Keratinocyte (primary cell): ENCODE measurements around the gene TMEM52. TPM values are rescaled to one million over a fixed set of nuclear protein-coding genes. Genes with fewer than 3 reads are reported as not detected.

ENCODE experiments used
- DNase-seq: peaks from one replicate; pipeline ENCODE4 v3.0.0-alpha.2; 2011; ENCODE audit warnings: low read depth, missing footprints, low spot score
- FAIRE-seq: peaks from 2 replicates; lab custom pipeline; 2011; peaks lifted over from hg19 to GRCh38; lab: Jason Lieb, UNC
- H2AFZ ChIP-seq: 2 replicates; pipeline ENCODE4 v1.6.0; 2012; ENCODE audit warnings: low read length, control low read depth, inconsistent platforms; ENCODE audit not compliant: control insufficient read depth
- H3K27ac ChIP-seq: 2 replicates; pipeline ENCODE4 v1.5.1; 2011; ENCODE audit warnings: low read length; ENCODE audit not compliant: control insufficient read depth, insufficient read depth
- H3K27me3 ChIP-seq: 3 replicates; pipeline ENCODE4 v1.6.0; 2011; ENCODE audit warnings: low read length; ENCODE audit not compliant: control insufficient read depth, insufficient read depth; ENCODE audit errors: extremely low read depth
- H3K36me3 ChIP-seq, 2 experiments: 2 replicates in 1 of 2; 3 replicates in 1 of 2; pipeline ENCODE4 v1.5.1; 2011; ENCODE audit warnings: low read length in 2 of 2, mild to moderate bottlenecking in 1 of 2; ENCODE audit not compliant: control insufficient read depth in 2 of 2, insufficient read depth in 2 of 2; ENCODE audit errors: extremely low read depth in 1 of 2
- H3K4me1 ChIP-seq: 3 replicates; pipeline ENCODE4 v1.5.1; 2011; ENCODE audit warnings: low read length; ENCODE audit not compliant: control insufficient read depth, insufficient read depth; ENCODE audit errors: extremely low read depth
- H3K4me2 ChIP-seq: 3 replicates; pipeline ENCODE4 v1.6.0; 2011; ENCODE audit warnings: low read depth, low read length; ENCODE audit not compliant: control insufficient read depth, insufficient read depth; ENCODE audit errors: extremely low read depth
- H3K4me3 ChIP-seq, 3 experiments: fragments of 200-600 bp in 1 of 3; sonication (generic) in 1 of 3; 2 replicates in 2 of 3; 3 replicates in 1 of 3; pipeline ENCODE4 v1.5.1; 2011 to 2016; ENCODE audit warnings: low read length in 3 of 3, mild to moderate bottlenecking in 3 of 3, control low read depth in 2 of 3, inconsistent platforms in 1 of 3, low read depth in 1 of 3, mixed read lengths in 1 of 3, mixed run types in 1 of 3, moderate library complexity in 1 of 3; ENCODE audit not compliant: control insufficient read depth in 2 of 3, insufficient read depth in 2 of 3; ENCODE audit errors: extremely low read depth in 1 of 3
- H3K79me2 ChIP-seq: 2 replicates; pipeline ENCODE4 v1.6.0; 2012; ENCODE audit warnings: low read length; ENCODE audit not compliant: control insufficient read depth, insufficient read depth
- H3K9ac ChIP-seq: 3 replicates; pipeline ENCODE4 v1.6.0; 2011; ENCODE audit warnings: low read length; ENCODE audit not compliant: control insufficient read depth, insufficient read depth; ENCODE audit errors: extremely low read depth
- H3K9me1 ChIP-seq: 3 replicates; pipeline ENCODE4 v1.6.0; 2011; ENCODE audit warnings: low read length; ENCODE audit not compliant: control insufficient read depth, insufficient read depth; ENCODE audit errors: extremely low read depth
- H3K9me3 ChIP-seq: 2 replicates; pipeline ENCODE4 v1.5.1; 2012; ENCODE audit warnings: low read depth, low read length; ENCODE audit not compliant: control insufficient read depth
- H4K20me1 ChIP-seq: 3 replicates; pipeline ENCODE4 v1.6.0; 2011; ENCODE audit warnings: low read length; ENCODE audit not compliant: control insufficient read depth, insufficient read depth; ENCODE audit errors: extremely low read depth
- EZH2 ChIP-seq: IDR thresholded peaks from one replicate; pipeline ENCODE4 v1.6.1; 2012; ENCODE audit warnings: inconsistent platforms, mild to moderate bottlenecking, low read length, moderate library complexity
- dilution Hi-C: fragments of 300-500 bp; cut with MboI; formaldehyde crosslinking; loops from one replicate; pipeline ENCODE4 v1.7.0; 2020; ENCODE audit warnings: low sequenced_read_pairs; ENCODE audit not compliant: extremely low pct_ligation_motif_present
- polyA plus RNA-seq, 5 experiments: library from polyadenylated mRNA; depleted of rRNA in 3 of 5; stranded (reverse) in 3 of 5; stranded (forward) in 1 of 5; unstranded in 1 of 5; fragments of >200 nt; gene quantifications; 1 replicate in 1 of 5; 2 replicates in 3 of 5; 3 replicates in 1 of 5; pipeline versions ENCODE4 v1.2.1 to v1.2.3, GENCODE V29; 2011 to 2012; ENCODE audit warnings: missing spikeins in 2 of 5, low read depth in 1 of 5, low replicate concordance in 1 of 5
- TF ChIP-seq, protein P1 (sequence below), 3 experiments: IDR thresholded peaks in 1 of 3; conservative IDR thresholded peaks in 1 of 3; optimal IDR thresholded peaks in 1 of 3; 2 replicates in 2 of 3; 3 replicates in 1 of 3; pipeline versions ENCODE3 to v1.5.1; 2011; ENCODE audit warnings: low read length in 3 of 3, mild to moderate bottlenecking in 3 of 3, moderate library complexity in 2 of 3, control low read depth in 1 of 3, inconsistent platforms in 1 of 3; ENCODE audit not compliant: insufficient read depth in 2 of 3; ENCODE audit errors: extremely low read depth in 1 of 3

TMEM52 gene
- polyA plus RNA-seq, 1 donor (not counting 4 experiments of a cell fraction or from before 2014, with no cell fraction given), result 0.10 TPM

DNA sequence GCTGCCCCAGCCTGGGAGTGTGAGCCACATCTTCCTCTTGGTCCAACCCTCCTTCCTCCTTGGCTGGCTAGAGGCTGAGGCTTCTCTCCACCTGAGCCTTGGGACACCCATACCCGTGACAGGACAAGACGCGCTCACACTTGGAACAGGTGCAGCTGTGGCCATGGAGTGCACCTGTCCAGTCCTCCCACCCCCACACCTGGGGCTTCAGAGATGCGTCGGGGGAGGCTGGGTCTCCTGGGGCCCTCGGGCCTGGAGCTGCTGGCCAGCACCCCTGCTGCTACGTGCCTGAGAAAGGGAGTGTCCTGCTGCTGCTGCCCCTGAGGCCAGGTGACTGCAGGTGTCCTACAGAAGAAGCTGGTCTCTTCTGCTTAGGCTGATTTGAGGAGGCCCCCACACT lies 37.0 kb upstream of the TMEM52 start:
- no peaks in the 10 kb centered on the region for H3K36me3 ChIP-seq
- no peak overlapping the region for H3K9ac ChIP-seq
- no peaks in the 10 kb centered on the region for H3K9me3 ChIP-seq
- H3K4me2 ChIP-seq, result no peak overlapping the region
- H3K9me1 ChIP-seq, result no peaks in the 10 kb centered on the region
- peaks cover 6% of the 10 kb centered on the region for H3K4me1 ChIP-seq
- no peak overlapping the region for H2AFZ ChIP-seq
- H3K27ac ChIP-seq, result no peak overlapping the region
- H3K79me2 ChIP-seq, result no peaks in the 10 kb centered on the region
- H3K4me3 ChIP-seq, result no peak overlapping the region
- no peak for DNase-seq
- H4K20me1 ChIP-seq, result no peaks in the 10 kb centered on the region
- H3K27me3 ChIP-seq, result peaks cover 10% of the 10 kb centered on the region
- dilution Hi-C loops, result no loop called here
- no peak for FAIRE-seq
- TF ChIP-seq, protein P1, sequence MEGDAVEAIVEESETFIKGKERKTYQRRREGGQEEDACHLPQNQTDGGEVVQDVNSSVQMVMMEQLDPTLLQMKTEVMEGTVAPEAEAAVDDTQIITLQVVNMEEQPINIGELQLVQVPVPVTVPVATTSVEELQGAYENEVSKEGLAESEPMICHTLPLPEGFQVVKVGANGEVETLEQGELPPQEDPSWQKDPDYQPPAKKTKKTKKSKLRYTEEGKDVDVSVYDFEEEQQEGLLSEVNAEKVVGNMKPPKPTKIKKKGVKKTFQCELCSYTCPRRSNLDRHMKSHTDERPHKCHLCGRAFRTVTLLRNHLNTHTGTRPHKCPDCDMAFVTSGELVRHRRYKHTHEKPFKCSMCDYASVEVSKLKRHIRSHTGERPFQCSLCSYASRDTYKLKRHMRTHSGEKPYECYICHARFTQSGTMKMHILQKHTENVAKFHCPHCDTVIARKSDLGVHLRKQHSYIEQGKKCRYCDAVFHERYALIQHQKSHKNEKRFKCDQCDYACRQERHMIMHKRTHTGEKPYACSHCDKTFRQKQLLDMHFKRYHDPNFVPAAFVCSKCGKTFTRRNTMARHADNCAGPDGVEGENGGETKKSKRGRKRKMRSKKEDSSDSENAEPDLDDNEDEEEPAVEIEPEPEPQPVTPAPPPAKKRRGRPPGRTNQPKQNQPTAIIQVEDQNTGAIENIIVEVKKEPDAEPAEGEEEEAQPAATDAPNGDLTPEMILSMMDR (optimal IDR thresholded peaks at IDR 0.05 in 1 of 3, IDR thresholded peaks at IDR 0.05 in 1 of 3, conservative IDR thresholded peaks at IDR 0.05 in 1 of 3; ENCODE audit: extremely low read depth in 1 of 3, insufficient read depth in 2 of 3, low read length in 3 of 3), result no peak
- no peak for TF ChIP-seq EZH2

DNA sequence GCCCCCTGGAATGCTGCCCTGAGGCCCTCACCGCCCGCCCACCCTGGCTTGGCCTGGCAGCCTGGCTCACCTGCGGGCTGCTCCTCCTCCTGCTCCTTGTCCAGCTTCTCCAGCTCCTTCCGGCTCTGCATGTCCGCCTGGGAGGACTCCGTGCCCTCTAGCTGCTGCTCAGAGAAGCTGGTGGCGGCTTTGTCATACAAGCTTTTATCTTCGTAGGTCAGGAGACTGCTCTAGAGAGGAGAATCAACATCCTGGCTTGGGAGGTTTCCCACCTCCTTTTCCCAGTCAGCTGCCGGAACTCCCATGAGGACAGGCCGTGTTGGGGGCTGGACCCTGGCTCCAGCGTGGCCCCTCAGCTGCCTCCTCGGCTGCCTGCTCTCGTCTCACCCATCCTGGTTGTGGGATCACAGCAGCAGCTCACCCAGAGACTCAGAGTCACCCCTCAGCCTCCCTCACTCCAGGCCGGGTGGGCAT lies 36.6 kb upstream of the TMEM52 start:
- Histone ChIP-seq H3K9me1 (no peaks in the 10 kb centered on the region), H3K4me1 (peaks cover 6% of the 10 kb centered on the region), H3K79me2 (no peaks in the 10 kb centered on the region), H3K36me3 (no peaks in the 10 kb centered on the region), H3K4me3 (no peak overlapping the region), H3K4me2 (no peak overlapping the region), H3K9ac (no peak overlapping the region), H4K20me1 (no peaks in the 10 kb centered on the region), H3K9me3 (no peaks in the 10 kb centered on the region), H2AFZ (no peak overlapping the region), H3K27me3 (peaks cover 6% of the 10 kb centered on the region), H3K27ac (no peak overlapping the region)
- TF ChIP-seq, protein P1 (optimal IDR thresholded peaks at IDR 0.05 in 1 of 3, IDR thresholded peaks at IDR 0.05 in 1 of 3, conservative IDR thresholded peaks at IDR 0.05 in 1 of 3; ENCODE audit: extremely low read depth in 1 of 3, insufficient read depth in 2 of 3, low read length in 3 of 3), result no peak
- no peak for TF ChIP-seq EZH2
- dilution Hi-C loops, result no loop called here
- DNase-seq (no peak), FAIRE-seq (no peak)
